HepG2 (cell line): ENCODE measurements around the gene GLIS2. TPM values are rescaled to one million over a fixed set of nuclear protein-coding genes. Genes with fewer than 3 reads are reported as not detected.

Source experiments
- GZF1 ChIP-seq: sonication (generic); formaldehyde crosslinking; IDR thresholded peaks from 2 replicates; pipeline ENCODE4 v1.5.1; 2020; ENCODE audit warnings: mild to moderate bottlenecking, missing genetic modification reagents
- MTA1 ChIP-seq: sonication (generic); formaldehyde crosslinking; IDR thresholded peaks from 2 replicates; pipeline ENCODE4 v1.4.0; 2020; ENCODE audit warnings: missing genetic modification reagents, mild to moderate bottlenecking, borderline replicate concordance
- POLR2AphosphoS5 ChIP-seq: IDR thresholded peaks from 2 replicates; pipeline ENCODE4 v1.6.1; 2012; ENCODE audit warnings: low read depth, low read length
- RFX5 ChIP-seq: IDR thresholded peaks from 2 replicates; pipeline ENCODE4 v1.6.1; 2011; ENCODE audit warnings: low read depth, low read length, improper control_type of control experiment
- U2AF1 ChIP-seq: fragments of 200-400 bp; formaldehyde crosslinking; optimal IDR thresholded peaks from 2 replicates; pipeline ENCODE3; 2017; ENCODE audit warnings: mild to moderate bottlenecking, low read depth, low read length
- YY1 ChIP-seq: IDR thresholded peaks from 2 replicates; pipeline ENCODE4 v1.6.1; 2011; ENCODE audit warnings: low read length, low read depth, moderate library complexity, mild to moderate bottlenecking; ENCODE audit not compliant: insufficient read depth, insufficient replicate concordance
- ZFY ChIP-seq: sonication (generic); formaldehyde crosslinking; IDR thresholded peaks from 2 replicates; pipeline ENCODE4 v1.4.0; 2020; ENCODE audit warnings: missing genetic modification reagents
- ZNF207 ChIP-seq: fragments of 450-650 bp; IDR thresholded peaks from 2 replicates; pipeline ENCODE4 v1.6.1; 2016; ENCODE audit warnings: antibody characterized with exemption, borderline replicate concordance
- ZNF547 ChIP-seq: sonication (generic); formaldehyde crosslinking; IDR thresholded peaks from 2 replicates; pipeline ENCODE4 v1.5.1; 2020; ENCODE audit warnings: mild to moderate bottlenecking, missing genetic modification reagents
- ZNF598 ChIP-seq: sonication (generic); formaldehyde crosslinking; IDR thresholded peaks from 2 replicates; pipeline ENCODE4 v1.5.1; 2020; ENCODE audit warnings: mild to moderate bottlenecking, missing genetic modification reagents, borderline replicate concordance
- ZNF788 ChIP-seq: sonication (generic); formaldehyde crosslinking; IDR thresholded peaks from 2 replicates; pipeline ENCODE4 v1.5.0; 2020; ENCODE audit warnings: mild to moderate bottlenecking, missing genetic modification reagents, borderline replicate concordance
- ZSCAN20 ChIP-seq: sonication (generic); formaldehyde crosslinking; IDR thresholded peaks from 2 replicates; pipeline ENCODE4 v1.4.0; 2020; ENCODE audit warnings: missing genetic modification reagents, mild to moderate bottlenecking, borderline replicate concordance
- polyA plus RNA-seq, 8 experiments: library from polyadenylated mRNA; depleted of rRNA in 3 of 8; stranded (reverse) in 7 of 8; unstranded in 1 of 8; fragments of >200 nt; fragmentation: Illumina TruSeq in 4 of 8; extraction: Trizol in 4 of 8; gene quantifications; 2 replicates each; pipeline versions ENCODE4 v1.2.1 to v1.2.3, GENCODE V29; 2011 to 2016; ENCODE audit warnings: low read depth in 4 of 8, missing spikeins in 1 of 8, mixed read lengths in 1 of 8; ENCODE audit not compliant: insufficient read depth in 1 of 8
- total RNA-seq, 5 experiments: library from RNA; depleted of rRNA; stranded (reverse); fragments of >200 nt; fragmentation: Illumina TruSeq; extraction: Trizol; gene quantifications; 2 replicates each; pipeline ENCODE4 v1.2.3, GENCODE V29; 2016; ENCODE audit warnings: low read depth in 1 of 5
- TF ChIP-seq, protein P1 (sequence below): sonication (generic); formaldehyde crosslinking; IDR thresholded peaks from 2 replicates; pipeline ENCODE4 v1.5.0; 2020; ENCODE audit warnings: mild to moderate bottlenecking, missing genetic modification reagents
- TF ChIP-seq, protein P2 (sequence below): sonication (generic); formaldehyde crosslinking; IDR thresholded peaks from 2 replicates; pipeline ENCODE4 v1.5.1; 2020; ENCODE audit warnings: mild to moderate bottlenecking, missing genetic modification reagents, moderate library complexity
- TF ChIP-seq, protein P3 (sequence below): sonication (generic); formaldehyde crosslinking; IDR thresholded peaks from 2 replicates; pipeline ENCODE4 v1.4.0; 2020; ENCODE audit warnings: missing genetic modification reagents, borderline replicate concordance
- TF ChIP-seq, protein P4 (sequence below): sonication (generic); formaldehyde crosslinking; IDR thresholded peaks from 2 replicates; pipeline ENCODE4 v1.8.0; 2022; ENCODE audit warnings: mild to moderate bottlenecking, missing genetic modification reagents; ENCODE audit not compliant: insufficient replicate concordance
- TF ChIP-seq, protein P5 (sequence below): IDR thresholded peaks from 2 replicates; pipeline ENCODE4 v1.6.1; 2016; ENCODE audit warnings: missing genetic modification reagents, missing compliant biosample characterization

GLIS2 gene
- total and polyA plus RNA-seq, 2 of the 13 experiments (the other 11 are each of a cell fraction or from before 2014, with no cell fraction given): 0.28 to 0.29 TPM

DNA sequence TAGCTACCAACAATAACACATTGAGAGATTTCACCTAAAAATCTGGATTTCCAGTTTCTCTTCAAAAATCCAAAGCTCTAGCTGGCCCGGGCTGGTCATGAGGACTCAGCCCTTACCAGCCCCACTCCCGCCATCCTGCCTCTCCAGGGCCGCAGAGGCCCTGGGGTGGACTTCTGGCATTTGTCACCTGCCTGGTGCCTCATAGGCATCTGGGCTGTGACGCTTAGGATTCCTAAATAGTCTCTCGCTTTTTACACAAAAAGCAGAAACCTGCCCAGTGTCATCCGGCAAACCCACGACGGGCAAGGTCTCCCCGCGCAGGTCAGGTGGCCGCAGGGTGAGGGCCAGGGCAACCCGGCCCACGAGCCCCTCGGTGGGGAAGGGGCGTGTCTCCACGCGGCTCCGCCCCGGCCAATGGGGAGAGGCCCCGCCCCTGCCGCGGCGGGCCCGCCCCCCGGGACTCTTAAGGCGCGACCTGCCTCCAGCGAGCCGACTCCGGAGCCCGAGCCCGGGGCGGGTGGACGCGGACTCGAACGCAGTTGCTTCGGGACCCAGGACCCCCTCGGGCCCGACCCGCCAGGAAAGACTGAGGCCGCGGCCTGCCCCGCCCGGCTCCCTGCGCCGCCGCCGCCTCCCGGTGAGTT is 55.6 kb downstream of the GLIS2 start, which contains the start of gene VASN (continued):
- TF ChIP-seq, protein P1, sequence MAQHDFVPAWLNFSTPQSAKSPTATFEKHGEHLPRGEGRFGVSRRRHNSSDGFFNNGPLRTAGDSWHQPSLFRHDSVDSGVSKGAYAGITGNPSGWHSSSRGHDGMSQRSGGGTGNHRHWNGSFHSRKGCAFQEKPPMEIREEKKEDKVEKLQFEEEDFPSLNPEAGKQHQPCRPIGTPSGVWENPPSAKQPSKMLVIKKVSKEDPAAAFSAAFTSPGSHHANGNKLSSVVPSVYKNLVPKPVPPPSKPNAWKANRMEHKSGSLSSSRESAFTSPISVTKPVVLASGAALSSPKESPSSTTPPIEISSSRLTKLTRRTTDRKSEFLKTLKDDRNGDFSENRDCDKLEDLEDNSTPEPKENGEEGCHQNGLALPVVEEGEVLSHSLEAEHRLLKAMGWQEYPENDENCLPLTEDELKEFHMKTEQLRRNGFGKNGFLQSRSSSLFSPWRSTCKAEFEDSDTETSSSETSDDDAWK (CRISPR knock-in tag): no peak
- TF ChIP-seq ZNF207 (no peak), RFX5 (0 out of 2 replicates have a peak, but pooled peaks have one; percentile 51), GZF1 (CRISPR knock-in tag) (no peak), ZSCAN20 (0 out of 2 replicates have a peak, but pooled peaks have one; percentile 40), ZNF788 (peak; percentile 34; the same call in 1 of the 2 replicates), POLR2AphosphoS5 (peak; percentile 94), U2AF1 (peak; percentile 35), YY1 (peak; percentile 52), ZFY (CRISPR knock-in tag) (peak; percentile 79), MTA1 (CRISPR knock-in tag) (peak; percentile 36; the same call in 1 of the 2 replicates), ZNF547 (CRISPR knock-in tag) (peak; percentile 43; the same call in 1 of the 2 replicates), ZNF598 (peak; percentile 23; the same call in 1 of the 2 replicates)
- TF ChIP-seq, protein P2, sequence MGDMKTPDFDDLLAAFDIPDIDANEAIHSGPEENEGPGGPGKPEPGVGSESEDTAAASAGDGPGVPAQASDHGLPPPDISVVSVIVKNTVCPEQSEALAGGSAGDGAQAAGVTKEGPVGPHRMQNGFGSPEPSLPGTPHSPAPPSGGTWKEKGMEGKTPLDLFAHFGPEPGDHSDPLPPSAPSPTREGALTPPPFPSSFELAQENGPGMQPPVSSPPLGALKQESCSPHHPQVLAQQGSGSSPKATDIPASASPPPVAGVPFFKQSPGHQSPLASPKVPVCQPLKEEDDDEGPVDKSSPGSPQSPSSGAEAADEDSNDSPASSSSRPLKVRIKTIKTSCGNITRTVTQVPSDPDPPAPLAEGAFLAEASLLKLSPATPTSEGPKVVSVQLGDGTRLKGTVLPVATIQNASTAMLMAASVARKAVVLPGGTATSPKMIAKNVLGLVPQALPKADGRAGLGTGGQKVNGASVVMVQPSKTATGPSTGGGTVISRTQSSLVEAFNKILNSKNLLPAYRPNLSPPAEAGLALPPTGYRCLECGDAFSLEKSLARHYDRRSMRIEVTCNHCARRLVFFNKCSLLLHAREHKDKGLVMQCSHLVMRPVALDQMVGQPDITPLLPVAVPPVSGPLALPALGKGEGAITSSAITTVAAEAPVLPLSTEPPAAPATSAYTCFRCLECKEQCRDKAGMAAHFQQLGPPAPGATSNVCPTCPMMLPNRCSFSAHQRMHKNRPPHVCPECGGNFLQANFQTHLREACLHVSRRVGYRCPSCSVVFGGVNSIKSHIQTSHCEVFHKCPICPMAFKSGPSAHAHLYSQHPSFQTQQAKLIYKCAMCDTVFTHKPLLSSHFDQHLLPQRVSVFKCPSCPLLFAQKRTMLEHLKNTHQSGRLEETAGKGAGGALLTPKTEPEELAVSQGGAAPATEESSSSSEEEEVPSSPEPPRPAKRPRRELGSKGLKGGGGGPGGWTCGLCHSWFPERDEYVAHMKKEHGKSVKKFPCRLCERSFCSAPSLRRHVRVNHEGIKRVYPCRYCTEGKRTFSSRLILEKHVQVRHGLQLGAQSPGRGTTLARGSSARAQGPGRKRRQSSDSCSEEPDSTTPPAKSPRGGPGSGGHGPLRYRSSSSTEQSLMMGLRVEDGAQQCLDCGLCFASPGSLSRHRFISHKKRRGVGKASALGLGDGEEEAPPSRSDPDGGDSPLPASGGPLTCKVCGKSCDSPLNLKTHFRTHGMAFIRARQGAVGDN: peak; percentile 56; the same call in 1 of the 2 replicates
- TF ChIP-seq, protein P3, sequence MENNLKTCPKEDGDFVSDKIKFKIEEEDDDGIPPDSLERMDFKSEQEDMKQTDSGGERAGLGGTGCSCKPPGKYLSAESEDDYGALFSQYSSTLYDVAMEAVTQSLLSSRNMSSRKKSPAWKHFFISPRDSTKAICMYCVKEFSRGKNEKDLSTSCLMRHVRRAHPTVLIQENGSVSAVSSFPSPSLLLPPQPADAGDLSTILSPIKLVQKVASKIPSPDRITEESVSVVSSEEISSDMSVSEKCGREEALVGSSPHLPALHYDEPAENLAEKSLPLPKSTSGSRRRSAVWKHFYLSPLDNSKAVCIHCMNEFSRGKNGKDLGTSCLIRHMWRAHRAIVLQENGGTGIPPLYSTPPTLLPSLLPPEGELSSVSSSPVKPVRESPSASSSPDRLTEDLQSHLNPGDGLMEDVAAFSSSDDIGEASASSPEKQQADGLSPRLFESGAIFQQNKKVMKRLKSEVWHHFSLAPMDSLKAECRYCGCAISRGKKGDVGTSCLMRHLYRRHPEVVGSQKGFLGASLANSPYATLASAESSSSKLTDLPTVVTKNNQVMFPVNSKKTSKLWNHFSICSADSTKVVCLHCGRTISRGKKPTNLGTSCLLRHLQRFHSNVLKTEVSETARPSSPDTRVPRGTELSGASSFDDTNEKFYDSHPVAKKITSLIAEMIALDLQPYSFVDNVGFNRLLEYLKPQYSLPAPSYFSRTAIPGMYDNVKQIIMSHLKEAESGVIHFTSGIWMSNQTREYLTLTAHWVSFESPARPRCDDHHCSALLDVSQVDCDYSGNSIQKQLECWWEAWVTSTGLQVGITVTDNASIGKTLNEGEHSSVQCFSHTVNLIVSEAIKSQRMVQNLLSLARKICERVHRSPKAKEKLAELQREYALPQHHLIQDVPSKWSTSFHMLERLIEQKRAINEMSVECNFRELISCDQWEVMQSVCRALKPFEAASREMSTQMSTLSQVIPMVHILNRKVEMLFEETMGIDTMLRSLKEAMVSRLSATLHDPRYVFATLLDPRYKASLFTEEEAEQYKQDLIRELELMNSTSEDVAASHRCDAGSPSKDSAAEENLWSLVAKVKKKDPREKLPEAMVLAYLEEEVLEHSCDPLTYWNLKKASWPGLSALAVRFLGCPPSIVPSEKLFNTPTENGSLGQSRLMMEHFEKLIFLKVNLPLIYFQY: no peak
- TF ChIP-seq, protein P4, sequence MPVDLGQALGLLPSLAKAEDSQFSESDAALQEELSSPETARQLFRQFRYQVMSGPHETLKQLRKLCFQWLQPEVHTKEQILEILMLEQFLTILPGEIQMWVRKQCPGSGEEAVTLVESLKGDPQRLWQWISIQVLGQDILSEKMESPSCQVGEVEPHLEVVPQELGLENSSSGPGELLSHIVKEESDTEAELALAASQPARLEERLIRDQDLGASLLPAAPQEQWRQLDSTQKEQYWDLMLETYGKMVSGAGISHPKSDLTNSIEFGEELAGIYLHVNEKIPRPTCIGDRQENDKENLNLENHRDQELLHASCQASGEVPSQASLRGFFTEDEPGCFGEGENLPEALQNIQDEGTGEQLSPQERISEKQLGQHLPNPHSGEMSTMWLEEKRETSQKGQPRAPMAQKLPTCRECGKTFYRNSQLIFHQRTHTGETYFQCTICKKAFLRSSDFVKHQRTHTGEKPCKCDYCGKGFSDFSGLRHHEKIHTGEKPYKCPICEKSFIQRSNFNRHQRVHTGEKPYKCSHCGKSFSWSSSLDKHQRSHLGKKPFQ (CRISPR knock-in tag): peak; percentile 44
- TF ChIP-seq, protein P5, sequence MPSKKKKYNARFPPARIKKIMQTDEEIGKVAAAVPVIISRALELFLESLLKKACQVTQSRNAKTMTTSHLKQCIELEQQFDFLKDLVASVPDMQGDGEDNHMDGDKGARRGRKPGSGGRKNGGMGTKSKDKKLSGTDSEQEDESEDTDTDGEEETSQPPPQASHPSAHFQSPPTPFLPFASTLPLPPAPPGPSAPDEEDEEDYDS: peak; percentile 98
